ENCODE measurements around the gene SF3B3.

DNA sequence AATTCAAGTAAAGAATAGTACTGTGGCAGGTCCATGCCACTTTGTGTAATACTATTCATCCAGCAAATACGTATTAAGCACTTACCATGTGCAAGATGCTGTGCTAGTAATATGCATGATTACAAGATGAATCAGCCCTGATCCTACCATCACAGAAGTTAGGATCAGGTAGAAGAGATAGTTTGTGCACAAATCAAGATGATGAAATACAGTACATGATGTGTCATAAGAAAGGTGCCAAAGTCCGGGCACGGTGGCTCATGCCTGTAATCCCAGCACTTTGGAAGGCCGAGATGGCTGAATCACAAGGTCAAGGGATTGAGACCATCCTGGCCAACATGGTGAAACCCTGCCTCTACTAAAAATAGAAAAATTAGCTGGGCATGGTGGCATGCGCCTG lies 11.2 kb upstream of the SF3B3 start:
- TF ChIP-seq, protein P1, sequence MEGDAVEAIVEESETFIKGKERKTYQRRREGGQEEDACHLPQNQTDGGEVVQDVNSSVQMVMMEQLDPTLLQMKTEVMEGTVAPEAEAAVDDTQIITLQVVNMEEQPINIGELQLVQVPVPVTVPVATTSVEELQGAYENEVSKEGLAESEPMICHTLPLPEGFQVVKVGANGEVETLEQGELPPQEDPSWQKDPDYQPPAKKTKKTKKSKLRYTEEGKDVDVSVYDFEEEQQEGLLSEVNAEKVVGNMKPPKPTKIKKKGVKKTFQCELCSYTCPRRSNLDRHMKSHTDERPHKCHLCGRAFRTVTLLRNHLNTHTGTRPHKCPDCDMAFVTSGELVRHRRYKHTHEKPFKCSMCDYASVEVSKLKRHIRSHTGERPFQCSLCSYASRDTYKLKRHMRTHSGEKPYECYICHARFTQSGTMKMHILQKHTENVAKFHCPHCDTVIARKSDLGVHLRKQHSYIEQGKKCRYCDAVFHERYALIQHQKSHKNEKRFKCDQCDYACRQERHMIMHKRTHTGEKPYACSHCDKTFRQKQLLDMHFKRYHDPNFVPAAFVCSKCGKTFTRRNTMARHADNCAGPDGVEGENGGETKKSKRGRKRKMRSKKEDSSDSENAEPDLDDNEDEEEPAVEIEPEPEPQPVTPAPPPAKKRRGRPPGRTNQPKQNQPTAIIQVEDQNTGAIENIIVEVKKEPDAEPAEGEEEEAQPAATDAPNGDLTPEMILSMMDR (IDR thresholded peaks at IDR 0.05), result no peak
- TF ChIP-seq POLR2AphosphoS5 (IDR thresholded peaks at IDR 0.05) (no peak), POLR2A (IDR thresholded peaks at IDR 0.05) (no peak)

Measured in suprapubic skin (tissue), 4 donors.